IPS-18a (cell line): ENCODE results near the gene RAB11FIP4.

Source experiments
- H3K27ac ChIP-seq: one replicate; pipeline ENCODE4 v1.5.1; 2013; ENCODE audit warnings: low read length
- H3K27me3 ChIP-seq: one replicate; pipeline ENCODE4 v1.6.1; 2013; ENCODE audit warnings: mild to moderate bottlenecking, low read length; ENCODE audit not compliant: control insufficient read depth, insufficient read depth
- H3K36me3 ChIP-seq: one replicate; pipeline ENCODE4 v1.6.1; 2013; ENCODE audit warnings: low read depth, low read length; ENCODE audit not compliant: control insufficient read depth
- H3K4me1 ChIP-seq: one replicate; pipeline ENCODE4 v1.6.1; 2013; ENCODE audit warnings: low read depth, low read length; ENCODE audit not compliant: control insufficient read depth
- H3K4me3 ChIP-seq: one replicate; pipeline ENCODE4 v1.5.1; 2013; ENCODE audit warnings: low read length
- H3K9ac ChIP-seq: one replicate; pipeline ENCODE4 v1.6.1; 2013; ENCODE audit warnings: mild to moderate bottlenecking, low read length, moderate library complexity
- H3K9me3 ChIP-seq: one replicate; pipeline ENCODE4 v1.6.1; 2013; ENCODE audit warnings: low read depth, low read length; ENCODE audit not compliant: control insufficient read depth

Gene RAB11FIP4

GRCh38 chr17:31559584-31560501 is 168.4 kb downstream of the RAB11FIP4 start:
- H3K27ac ChIP-seq, result no peak overlapping the region

GRCh38 chr17:31560616-31561235 is 169.3 kb downstream of the RAB11FIP4 start:
- Histone ChIP-seq H3K36me3 (no peaks in the 10 kb centered on the region), H3K27ac (no peak overlapping the region), H3K27me3 (peaks cover 66% of the 10 kb centered on the region), H3K4me1 (peaks cover 40% of the 10 kb centered on the region), H3K4me3 (peak overlapping the region; percentile 53), H3K9ac (no peak overlapping the region), H3K9me3 (no peaks in the 10 kb centered on the region)

More at GRCh38 chr17:31559584-31560501, 168.4 kb downstream of the RAB11FIP4 start:
- Histone ChIP-seq H3K4me3 (peak overlapping the region; percentile 53), H3K36me3 (no peaks in the 10 kb centered on the region), H3K27me3 (peaks cover 75% of the 10 kb centered on the region), H3K4me1 (peaks cover 31% of the 10 kb centered on the region), H3K9ac (no peak overlapping the region), H3K9me3 (no peaks in the 10 kb centered on the region)

- peaks cover 40% of the 10 kb centered on the region for H3K4me1 ChIP-seq
- H3K27ac ChIP-seq, result no peak overlapping the region
- no peaks in the 10 kb centered on the region for H3K9me3 ChIP-seq
- peaks cover 56% of the 10 kb centered on the region for H3K27me3 ChIP-seq
- H3K36me3 ChIP-seq, result no peaks in the 10 kb centered on the region
- no peak overlapping the region for H3K4me3 ChIP-seq
- H3K9ac ChIP-seq, result no peak overlapping the region
These were observed 170.2 kb downstream of the RAB11FIP4 start for GRCh38 chr17:31561469-31562375.

GRCh38 chr17:31562376-31562840 is 170.9 kb downstream of the RAB11FIP4 start:
- no peak overlapping the region for H3K27ac ChIP-seq
- H3K4me1 ChIP-seq, result peaks cover 40% of the 10 kb centered on the region
- no peak overlapping the region for H3K4me3 ChIP-seq
- no peak overlapping the region for H3K9ac ChIP-seq
- peaks cover 49% of the 10 kb centered on the region for H3K27me3 ChIP-seq
- no peaks in the 10 kb centered on the region for H3K9me3 ChIP-seq
- H3K36me3 ChIP-seq, result no peaks in the 10 kb centered on the region

- H3K36me3 ChIP-seq, result no peaks in the 10 kb centered on the region
- H3K4me1 ChIP-seq, result peaks cover 37% of the 10 kb centered on the region
- H3K9ac ChIP-seq, result no peak overlapping the region
- H3K9me3 ChIP-seq, result no peaks in the 10 kb centered on the region
- H3K27ac ChIP-seq, result no peak overlapping the region
- no peak overlapping the region for H3K4me3 ChIP-seq
- peaks cover 33% of the 10 kb centered on the region for H3K27me3 ChIP-seq
These were observed 172.8 kb downstream of the RAB11FIP4 start for GRCh38 chr17:31564291-31564690.

GRCh38 chr17:31564883-31565301 is 173.4 kb downstream of the RAB11FIP4 start:
- no peak overlapping the region for H3K9ac ChIP-seq
- H3K4me1 ChIP-seq, result peaks cover 37% of the 10 kb centered on the region
- H3K27me3 ChIP-seq, result peaks cover 27% of the 10 kb centered on the region
- no peaks in the 10 kb centered on the region for H3K36me3 ChIP-seq
- no peak overlapping the region for H3K4me3 ChIP-seq
- no peaks in the 10 kb centered on the region for H3K9me3 ChIP-seq
- no peak overlapping the region for H3K27ac ChIP-seq

- Histone ChIP-seq H3K36me3 (no peaks in the 10 kb centered on the region), H3K9me3 (no peaks in the 10 kb centered on the region), H3K9ac (no peak overlapping the region), H3K4me1 (peaks cover 32% of the 10 kb centered on the region), H3K4me3 (no peak overlapping the region), H3K27ac (no peak overlapping the region), H3K27me3 (peaks cover 20% of the 10 kb centered on the region)
These were observed 174.2 kb downstream of the RAB11FIP4 start for GRCh38 chr17:31565652-31566051.

- Histone ChIP-seq H3K4me1 (peaks cover 25% of the 10 kb centered on the region), H3K27ac (no peak overlapping the region)
These were observed 174.9 kb downstream of the RAB11FIP4 start for GRCh38 chr17:31566247-31566991.

GRCh38 chr17:31566992-31567373 is 175.5 kb downstream of the RAB11FIP4 start:
- Histone ChIP-seq H3K9ac (no peak overlapping the region), H3K4me1 (peaks cover 19% of the 10 kb centered on the region), H3K27me3 (peaks cover 6% of the 10 kb centered on the region), H3K4me3 (no peak overlapping the region), H3K27ac (no peak overlapping the region), H3K9me3 (no peaks in the 10 kb centered on the region), H3K36me3 (no peaks in the 10 kb centered on the region)

More at GRCh38 chr17:31566247-31566991, 174.9 kb downstream of the RAB11FIP4 start:
- H3K36me3 ChIP-seq, result no peaks in the 10 kb centered on the region
- H3K4me3 ChIP-seq, result no peak overlapping the region
- no peak overlapping the region for H3K9ac ChIP-seq
- peaks cover 12% of the 10 kb centered on the region for H3K27me3 ChIP-seq
- no peaks in the 10 kb centered on the region for H3K9me3 ChIP-seq

GRCh38 chr17:31568121-31568520 is 176.6 kb downstream of the RAB11FIP4 start:
- H3K4me3 ChIP-seq, result no peak overlapping the region
- H3K9me3 ChIP-seq, result no peaks in the 10 kb centered on the region
- no peak overlapping the region for H3K9ac ChIP-seq
- no peak overlapping the region for H3K27ac ChIP-seq
- H3K36me3 ChIP-seq, result no peaks in the 10 kb centered on the region
- peaks cover 12% of the 10 kb centered on the region for H3K4me1 ChIP-seq
- no peaks in the 10 kb centered on the region for H3K27me3 ChIP-seq
